C4-2B (cell line): ENCODE results near the gene MKKS.

Source experiments
- ZFX ChIP-seq: fragments of 450-650 bp; IDR thresholded peaks from 2 replicates; pipeline ENCODE4 v1.6.1; 2017
- TF ChIP-seq, protein P1 (sequence below): fragments of 450-650 bp; conservative IDR thresholded peaks from 2 replicates; pipeline ENCODE4 v1.5.1; 2017; ENCODE audit warnings: mild to moderate bottlenecking

DNA sequence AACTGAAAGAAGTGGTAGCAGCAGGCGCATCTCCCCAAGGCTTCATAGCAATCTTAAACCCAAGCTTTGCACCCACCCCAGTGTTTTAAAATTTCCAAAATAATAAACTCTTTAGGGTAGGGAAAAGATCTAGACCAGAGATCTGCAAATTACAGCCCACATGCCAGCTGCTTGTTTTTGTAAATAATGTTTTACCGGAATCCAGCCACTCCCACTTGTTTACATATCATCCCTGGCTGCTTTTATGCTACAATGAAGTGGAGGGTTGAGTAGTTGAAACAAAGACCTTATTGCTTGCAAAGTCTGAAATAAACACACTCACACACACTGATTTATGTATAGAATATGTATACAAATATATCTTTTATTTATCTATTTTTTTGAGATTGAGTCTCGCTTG, 31.1 kb upstream of the MKKS start:
- TF ChIP-seq, protein P1, sequence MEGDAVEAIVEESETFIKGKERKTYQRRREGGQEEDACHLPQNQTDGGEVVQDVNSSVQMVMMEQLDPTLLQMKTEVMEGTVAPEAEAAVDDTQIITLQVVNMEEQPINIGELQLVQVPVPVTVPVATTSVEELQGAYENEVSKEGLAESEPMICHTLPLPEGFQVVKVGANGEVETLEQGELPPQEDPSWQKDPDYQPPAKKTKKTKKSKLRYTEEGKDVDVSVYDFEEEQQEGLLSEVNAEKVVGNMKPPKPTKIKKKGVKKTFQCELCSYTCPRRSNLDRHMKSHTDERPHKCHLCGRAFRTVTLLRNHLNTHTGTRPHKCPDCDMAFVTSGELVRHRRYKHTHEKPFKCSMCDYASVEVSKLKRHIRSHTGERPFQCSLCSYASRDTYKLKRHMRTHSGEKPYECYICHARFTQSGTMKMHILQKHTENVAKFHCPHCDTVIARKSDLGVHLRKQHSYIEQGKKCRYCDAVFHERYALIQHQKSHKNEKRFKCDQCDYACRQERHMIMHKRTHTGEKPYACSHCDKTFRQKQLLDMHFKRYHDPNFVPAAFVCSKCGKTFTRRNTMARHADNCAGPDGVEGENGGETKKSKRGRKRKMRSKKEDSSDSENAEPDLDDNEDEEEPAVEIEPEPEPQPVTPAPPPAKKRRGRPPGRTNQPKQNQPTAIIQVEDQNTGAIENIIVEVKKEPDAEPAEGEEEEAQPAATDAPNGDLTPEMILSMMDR: no peak
- TF ChIP-seq ZFX: no peak
